Heart right ventricle (tissue), 16 donors: ENCODE measurements around the gene C8G. TPM values are rescaled to one million over a fixed set of nuclear protein-coding genes. Genes with fewer than 3 reads are reported as not detected.

Experiments
- ATAC-seq, 8 donors: fragments of 200-7000 bp; cut with Tn5 transposase; one replicate each; pipeline ENCODE4 v1.9.1; 2020; ENCODE audit warnings: mild to moderate bottlenecking in 8 of 8, moderate library complexity in 8 of 8, moderate number of reproducible peaks in 1 of 8
- DNase-seq, 2 donors: peaks; one replicate each; pipeline ENCODE4 v3.0.0-alpha.2; 2020
- H3K27ac ChIP-seq, 10 donors: fragments of 200-600 bp; sonication (generic) in 2 of 10; one replicate each; pipeline versions ENCODE4 v1.5.0 to v1.8.0; 2020 to 2022; ENCODE audit warnings: mild to moderate bottlenecking in 3 of 10
- H3K27me3 ChIP-seq, 7 donors: fragments of 200-600 bp; one replicate each; pipeline ENCODE4 v1.8.0; 2021 to 2022; ENCODE audit warnings: mild to moderate bottlenecking in 2 of 7
- H3K36me3 ChIP-seq, 9 donors: fragments of 200-600 bp; sonication (generic) in 1 of 9; one replicate each; pipeline versions ENCODE4 v1.5.0 to v1.8.0; 2020 to 2022; ENCODE audit warnings: mild to moderate bottlenecking in 2 of 9
- H3K4me1 ChIP-seq, 9 donors: fragments of 200-600 bp; sonication (generic) in 1 of 9; one replicate each; pipeline versions ENCODE4 v1.5.0 to v1.8.0; 2020 to 2022; ENCODE audit warnings: mild to moderate bottlenecking in 4 of 9
- H3K4me3 ChIP-seq, 10 donors: fragments of 200-600 bp; sonication (generic) in 2 of 10; one replicate each; pipeline versions ENCODE4 v1.5.0 to v1.8.0; 2020 to 2022; ENCODE audit warnings: mild to moderate bottlenecking in 7 of 10, moderate library complexity in 2 of 10
- H3K9me3 ChIP-seq, 11 donors: fragments of 200-600 bp in 10 of 11; sonication (generic) in 2 of 11; one replicate each; pipeline versions ENCODE4 v1.5.0 to v1.8.0; 2013 to 2022; ENCODE audit warnings: mild to moderate bottlenecking in 2 of 11, control low read depth in 1 of 11, moderate library complexity in 1 of 11
- WGBS, 2 donors: extraction: QIAGEN DNeasy Blood & Tissue Kit; methylation state at CpG; one replicate each; pipeline ENCODE4 v1.1.7; 2013; ENCODE audit warnings: inconsistent platforms in 1 of 2; 5-methylcytosine and 5-hydroxymethylcytosine counted together
- intact Hi-C, 10 donors: fragments of 100-400 bp; cut with DNase I; formaldehyde crosslinking; loops; one replicate each; pipeline versions ENCODE4 v1.11.1 to v1.14.2; 2022
- polyA plus RNA-seq, 2 donors: library from polyadenylated mRNA; stranded (reverse); fragments of 200-250 nt; gene quantifications; one replicate each; pipeline ENCODE4 v1.2.3, GENCODE V29; 2013
- total RNA-seq, 10 donors: library from RNA; stranded (reverse); fragmentation: NEBNext Ultra II Directional in 3 of 10; extraction: Animal tissue kit (Norgen Biotek cat#: 25700) in 3 of 10; gene quantifications; one replicate each; pipeline versions ENCODE4 v1.2.1 to v1.2.4, GENCODE V29; 2021 to 2023
- TF ChIP-seq, protein P1 (sequence below), 9 donors: fragments of 200-600 bp; sonication (generic) in 2 of 9; IDR thresholded peaks; one replicate each; pipeline versions ENCODE4 v1.5.0 to v1.8.0; 2021 to 2022; ENCODE audit warnings: antibody characterized with exemption in 9 of 9, mild to moderate bottlenecking in 5 of 9, moderate library complexity in 1 of 9
- donor health status: Arrhythmogenic right ventricular cardiomyopathy.
- donor health status: ischemic (EF 13 %, LVEDD 7.1; RV severe dilation, severe dysfunction).
- donor health status: healthy with polysubstance abuse.
- donor health status: DM: no; HTN: yes; CAD: no.
- donor health status: DM: no; HTN: no; CAD: no.
- donor health status: ischemic (EF 25% LVEDD 6.9; RV normal size, moderate dysfunction).
- donor health status: ischemic (EF 25% LVEDD 5.7; RV mildly dilated, moderate dysfunction).
- donor health status: healthy.
- donor health status: DM: yes; HTN: yes; CAD: no.
- donor health status: Ischemic cardiomyopathy.
- donor health status: ischemic (EF 35%, LVEDD 5.7; RV mildly dilated, moderate dysfunction).
- donor health status: nonischemic (EF 11% LVEDD 7.7; RV severe dilation, severe dysfunction).
- donor health status: DM: yes; HTN: yes; CAD: no.
- donor health status: PGD.
- donor health status: ischemic (EF 29% LVEDD 5.4; RV normal size, mild dysfunction).
- donor health status: nonischemic (EF 23%, LVEDD 6.1; RV moderate dilation, normal function).

The C8G gene
- total and polyA plus RNA-seq, 12 donors: 1.2 to 10.0 (median 2.2) TPM

GRCh38 chr9:136985027-136985602 is 40.1 kb downstream of the C8G start:
- DNase-seq: peak in 1 of 2 donors; percentile 22
- H3K36me3 ChIP-seq: no peaks in the 10 kb centered on the region
- intact Hi-C loops: no loop called here
- peaks cover 5 to 53% (median 29%) of the 10 kb centered on the region in 9 donors for H3K4me1 ChIP-seq
- H3K27me3 ChIP-seq: peaks cover 0 to 38% (median 15%) of the 10 kb centered on the region in 7 donors
- peak in 1 of 8 donors; percentile 2 for ATAC-seq
- no peaks in the 10 kb centered on the region for H3K9me3 ChIP-seq
- 16 to 20% methylated on average over 43 to 48 of the region's 48 CpGs for WGBS, 2 donors
- H3K4me3 ChIP-seq: peak overlapping the region in 4 of 10 donors; percentile 7 to 15 (median 14)
- TF ChIP-seq, protein P1, sequence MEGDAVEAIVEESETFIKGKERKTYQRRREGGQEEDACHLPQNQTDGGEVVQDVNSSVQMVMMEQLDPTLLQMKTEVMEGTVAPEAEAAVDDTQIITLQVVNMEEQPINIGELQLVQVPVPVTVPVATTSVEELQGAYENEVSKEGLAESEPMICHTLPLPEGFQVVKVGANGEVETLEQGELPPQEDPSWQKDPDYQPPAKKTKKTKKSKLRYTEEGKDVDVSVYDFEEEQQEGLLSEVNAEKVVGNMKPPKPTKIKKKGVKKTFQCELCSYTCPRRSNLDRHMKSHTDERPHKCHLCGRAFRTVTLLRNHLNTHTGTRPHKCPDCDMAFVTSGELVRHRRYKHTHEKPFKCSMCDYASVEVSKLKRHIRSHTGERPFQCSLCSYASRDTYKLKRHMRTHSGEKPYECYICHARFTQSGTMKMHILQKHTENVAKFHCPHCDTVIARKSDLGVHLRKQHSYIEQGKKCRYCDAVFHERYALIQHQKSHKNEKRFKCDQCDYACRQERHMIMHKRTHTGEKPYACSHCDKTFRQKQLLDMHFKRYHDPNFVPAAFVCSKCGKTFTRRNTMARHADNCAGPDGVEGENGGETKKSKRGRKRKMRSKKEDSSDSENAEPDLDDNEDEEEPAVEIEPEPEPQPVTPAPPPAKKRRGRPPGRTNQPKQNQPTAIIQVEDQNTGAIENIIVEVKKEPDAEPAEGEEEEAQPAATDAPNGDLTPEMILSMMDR (IDR thresholded peaks at IDR 0.05): no peak
- H3K27ac ChIP-seq: no peak overlapping the region

DNA sequence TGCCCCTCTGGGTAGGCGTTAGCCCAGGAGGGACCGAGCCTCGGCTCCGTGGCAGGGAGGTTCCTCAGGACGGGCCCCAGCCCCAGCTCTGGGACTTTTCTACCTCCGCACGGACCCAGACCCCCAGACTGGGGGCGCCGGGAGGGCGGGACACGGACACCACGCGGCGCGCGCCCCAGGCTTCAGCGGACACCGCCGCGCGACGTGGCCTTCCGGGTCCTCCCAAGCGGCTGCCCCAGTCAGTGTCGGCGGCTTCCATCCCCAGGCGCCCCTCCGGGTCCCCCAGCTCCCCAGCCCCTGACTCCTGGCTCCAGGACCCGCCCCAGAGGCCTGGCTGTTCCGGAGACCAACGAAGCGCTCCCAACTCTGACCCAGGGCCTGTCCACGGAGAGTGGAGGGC is 40.8 kb downstream of the C8G start:
- TF ChIP-seq, protein P1 (IDR thresholded peaks at IDR 0.05): no peak
- DNase-seq (peak in 1 of 2 donors; percentile 15), ATAC-seq (no peak)
- H3K27me3 ChIP-seq: peaks cover 0 to 38% (median 15%) of the 10 kb centered on the region in 7 donors
- peak overlapping the region in 2 of 10 donors; percentile 14 to 15 for H3K4me3 ChIP-seq
- no peaks in the 10 kb centered on the region for H3K36me3 ChIP-seq
- peaks cover 0 to 5% (median 0%) of the 10 kb centered on the region in 11 donors for H3K9me3 ChIP-seq
- peaks cover 5 to 45% (median 27%) of the 10 kb centered on the region in 9 donors for H3K4me1 ChIP-seq
- intact Hi-C loops: no loop called here
- H3K27ac ChIP-seq: no peak overlapping the region
- 18 to 25% methylated on average over 31 to 33 of the region's 33 CpGs for WGBS, 2 donors

DNA sequence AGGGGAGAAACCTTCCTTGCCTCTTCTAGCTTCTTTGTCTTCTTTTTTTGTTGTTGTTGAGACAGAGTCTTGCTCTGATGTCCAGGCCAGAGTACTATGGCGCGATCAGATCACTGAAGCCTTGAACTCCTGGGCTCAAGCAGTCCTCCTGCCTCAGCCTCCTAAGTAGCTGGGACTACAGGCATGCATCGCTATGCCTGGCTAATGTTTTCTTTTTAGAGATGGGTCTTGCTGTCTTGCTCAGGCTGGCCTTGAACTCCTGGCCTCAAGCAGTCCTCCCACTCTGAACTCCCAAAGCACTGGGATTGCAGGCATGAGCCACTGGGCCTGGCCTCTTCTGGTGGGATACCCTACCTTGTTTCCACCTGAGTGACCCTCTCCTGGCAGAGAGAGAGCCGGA is 43.8 kb downstream of the C8G start:
- peaks cover 0 to 41% (median 28%) of the 10 kb centered on the region in 9 donors for H3K4me1 ChIP-seq

GRCh38 chr9:136990242-136990911 is 45.3 kb downstream of the C8G start:
- intact Hi-C loops: loop anchor here in 4 of 10 donors (5.0 kb wide), 1 partner anchor 43 kb away; the partner anchor contains the start of gene C8G (in 4 of the 4)
- 79 to 85% methylated on average over 10 of the region's 10 CpGs for WGBS, 2 donors
- H3K27ac ChIP-seq: peak overlapping the region in 1 of 10 donors; percentile 91

More for the DNA sequence above, 43.8 kb downstream of the C8G start:
- Histone ChIP-seq H3K36me3 (peaks cover 0 to 8% (median 0%) of the 10 kb centered on the region in 9 donors), H3K27ac (no peak overlapping the region), H3K9me3 (peaks cover 0 to 8% (median 0%) of the 10 kb centered on the region in 11 donors), H3K4me3 (no peak overlapping the region), H3K27me3 (peaks cover 0 to 30% (median 15%) of the 10 kb centered on the region in 7 donors)
- no peak for ATAC-seq
- WGBS, 2 donors: 95 to 96% methylated on average over 4 of the region's 4 CpGs
- intact Hi-C loops: no loop called here
- no peak for DNase-seq
- TF ChIP-seq, protein P1 (IDR thresholded peaks at IDR 0.05): no peak

More at GRCh38 chr9:136990242-136990911, 45.3 kb downstream of the C8G start:
- Histone ChIP-seq H3K27me3 (peaks cover 0 to 31% (median 18%) of the 10 kb centered on the region in 7 donors), H3K36me3 (peaks cover 0 to 13% (median 0%) of the 10 kb centered on the region in 9 donors), H3K9me3 (peaks cover 0 to 8% (median 0%) of the 10 kb centered on the region in 11 donors), H3K4me1 (peaks cover under 1 to 43% (median 35%) of the 10 kb centered on the region in 9 donors), H3K4me3 (no peak overlapping the region)
- TF ChIP-seq, protein P1 (IDR thresholded peaks at IDR 0.05): no peak
- no peak for DNase-seq
- no peak for ATAC-seq
